Measurements from ENCODE around the gene ERN2.
"Not testable (repeated sequence)": the region's sequence is repeated elsewhere in the genome, so short reads cannot be mapped to it uniquely, and the experiment has no call there.

The ERN2 gene

DNA sequence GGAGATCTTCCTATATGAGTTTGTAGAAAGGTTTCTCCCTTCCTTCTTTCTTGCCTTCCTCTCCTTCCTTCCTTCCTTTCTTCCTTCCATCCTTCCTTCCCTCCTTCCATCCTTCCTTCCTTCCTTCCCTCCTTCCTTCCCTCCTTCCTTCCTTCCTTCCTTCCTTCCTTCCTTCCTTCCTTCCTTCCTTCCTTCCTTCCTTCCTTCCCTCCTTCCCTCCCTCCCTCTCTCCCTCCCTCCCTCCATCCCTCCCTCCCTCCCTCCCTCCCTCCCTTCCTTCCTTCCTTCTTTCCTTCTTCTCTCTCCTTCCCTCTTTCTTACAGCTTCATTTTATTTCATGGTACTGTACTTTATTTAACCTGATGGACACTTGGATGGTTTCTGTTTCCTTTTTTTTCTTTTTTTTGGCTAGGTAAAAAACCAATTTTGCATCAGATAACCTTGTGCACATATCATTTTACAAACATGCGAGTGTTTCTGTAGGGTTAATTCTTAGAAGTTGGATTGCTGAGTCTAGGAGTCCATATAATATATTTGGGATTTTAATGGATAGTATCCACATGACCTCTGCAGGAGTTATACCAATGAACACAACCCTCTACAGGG is 24.5 kb upstream of the ERN2 start:
- H3K79me2 ChIP-seq (ENCODE audit: control insufficient read depth, insufficient read depth, low read length, poor library complexity); H3K9me3 ChIP-seq (ENCODE audit: insufficient read depth, low read depth, low read length); H2BK120ac ChIP-seq (ENCODE audit: insufficient read depth, low read length, poor library complexity); H3K23ac ChIP-seq (ENCODE audit: low read length); H3K79me1 ChIP-seq (ENCODE audit: low read length); H2BK12ac ChIP-seq (ENCODE audit: low read length); H3K27me3 ChIP-seq (ENCODE audit: insufficient read depth, low read length); H3K27ac ChIP-seq (ENCODE audit: low read depth, low read length); H3K4me1 ChIP-seq (ENCODE audit: control insufficient read depth in 1 of 2, insufficient read depth in 2 of 2, low read length in 2 of 2); H2AFZ ChIP-seq (ENCODE audit: insufficient read depth, low read length, poor library complexity); H2AK5ac ChIP-seq (ENCODE audit: low read length); H3K4me3 ChIP-seq (ENCODE audit: low read depth, low read length); H2BK5ac ChIP-seq (ENCODE audit: low read depth, low read length, poor library complexity); H4K91ac ChIP-seq (ENCODE audit: low read depth, low read length); DNase-seq; H3K4ac ChIP-seq (ENCODE audit: low read depth, low read length); H3K36me3 ChIP-seq (ENCODE audit: control insufficient read depth in 1 of 2, insufficient read depth in 2 of 2, low read length in 2 of 2); H4K8ac ChIP-seq (ENCODE audit: low read depth, low read length); H3K18ac ChIP-seq (ENCODE audit: low read length); H4K12ac ChIP-seq (ENCODE audit: low read depth, low read length); H3K9ac ChIP-seq (ENCODE audit: low read length); H3K4me2 ChIP-seq (ENCODE audit: low read length); H3K14ac ChIP-seq (ENCODE audit: low read length): not testable (repeated sequence)
- WGBS (ENCODE audit: extremely low coverage, insufficient coverage, insufficient read length), result no CpG with 5 or more reads among the region's 1 CpG

DNA sequence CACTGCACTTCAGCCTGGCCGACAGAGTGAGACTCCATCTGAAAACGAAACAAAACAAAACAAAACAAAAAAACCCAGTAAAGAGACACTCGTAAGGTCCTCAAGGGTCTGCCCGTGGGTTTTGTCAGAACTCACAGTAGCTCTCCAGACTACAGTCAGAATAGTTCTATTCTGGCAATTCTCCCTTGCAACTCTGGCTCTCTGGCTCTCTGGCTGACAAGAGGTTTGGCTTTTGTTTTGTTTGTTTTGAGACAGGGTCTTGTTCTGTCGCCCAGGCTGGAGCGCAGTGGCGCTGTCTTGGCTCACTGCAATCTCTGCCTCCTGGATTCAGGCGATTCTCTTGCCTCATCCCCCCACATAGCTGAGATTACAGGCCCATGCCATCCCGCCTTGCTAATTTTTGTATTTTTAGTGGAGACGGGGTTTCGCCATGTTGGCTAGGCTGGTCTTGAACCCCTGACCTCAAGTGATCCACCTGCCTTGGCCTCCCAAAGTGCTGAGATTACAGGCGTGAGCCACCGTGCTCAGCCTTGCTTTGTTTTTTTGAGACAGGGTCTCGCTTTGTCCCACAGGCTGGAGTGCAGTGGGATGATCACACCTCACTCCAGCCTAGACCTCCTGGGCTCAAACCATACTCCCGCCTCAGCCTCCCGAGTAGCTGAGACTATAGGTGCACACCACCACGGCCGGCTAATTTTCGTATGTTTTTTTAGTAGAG is 21.3 kb upstream of the ERN2 start:
- Histone ChIP-seq H2BK5ac (ENCODE audit: low read depth, low read length, poor library complexity) (no peak overlapping the region), H3K4me3 (ENCODE audit: low read depth, low read length) (no peak overlapping the region), H3K14ac (ENCODE audit: low read length) (no peak overlapping the region), H3K4me1 (ENCODE audit: control insufficient read depth in 1 of 2, insufficient read depth in 2 of 2, low read length in 2 of 2) (no peaks in the 10 kb centered on the region), H3K27ac (ENCODE audit: low read depth, low read length) (no peak overlapping the region), H3K27me3 (ENCODE audit: insufficient read depth, low read length) (no peaks in the 10 kb centered on the region), H4K8ac (ENCODE audit: low read depth, low read length) (no peak overlapping the region), H3K4ac (ENCODE audit: low read depth, low read length) (no peak overlapping the region), H2AFZ (ENCODE audit: insufficient read depth, low read length, poor library complexity) (no peak overlapping the region), H3K4me2 (ENCODE audit: low read length) (no peak overlapping the region), H3K9ac (ENCODE audit: low read length) (no peak overlapping the region), H2BK12ac (ENCODE audit: low read length) (no peak overlapping the region), H2BK120ac (ENCODE audit: insufficient read depth, low read length, poor library complexity) (no peak overlapping the region), H3K36me3 (ENCODE audit: control insufficient read depth in 1 of 2, insufficient read depth in 2 of 2, low read length in 2 of 2) (no peaks in the 10 kb centered on the region), H3K79me1 (ENCODE audit: low read length) (no peaks in the 10 kb centered on the region), H4K91ac (ENCODE audit: low read depth, low read length) (no peak overlapping the region), H3K23ac (ENCODE audit: low read length) (no peak overlapping the region), H3K9me3 (ENCODE audit: insufficient read depth, low read depth, low read length) (no peaks in the 10 kb centered on the region), H3K79me2 (ENCODE audit: control insufficient read depth, insufficient read depth, low read length, poor library complexity) (no peaks in the 10 kb centered on the region), H2AK5ac (ENCODE audit: low read length) (no peak overlapping the region), H3K18ac (ENCODE audit: low read length) (no peak overlapping the region), H4K12ac (ENCODE audit: low read depth, low read length) (no peak overlapping the region)
- DNase-seq, result no peak
- WGBS (ENCODE audit: extremely low coverage, insufficient coverage, insufficient read length), result no CpG with 5 or more reads among the region's 19 CpGs

GRCh38 chr16:23729503-23730424 is 16.7 kb upstream of the ERN2 start:
- Histone ChIP-seq H2AK5ac (ENCODE audit: low read length) (no peak overlapping the region), H3K4ac (ENCODE audit: low read depth, low read length) (no peak overlapping the region), H3K27ac (ENCODE audit: low read depth, low read length) (no peak overlapping the region), H3K9me3 (ENCODE audit: insufficient read depth, low read depth, low read length) (no peaks in the 10 kb centered on the region), H2BK5ac (ENCODE audit: low read depth, low read length, poor library complexity) (no peak overlapping the region), H2BK120ac (ENCODE audit: insufficient read depth, low read length, poor library complexity) (no peak overlapping the region), H3K18ac (ENCODE audit: low read length) (no peak overlapping the region), H4K91ac (ENCODE audit: low read depth, low read length) (no peak overlapping the region), H3K14ac (ENCODE audit: low read length) (no peak overlapping the region), H3K9ac (ENCODE audit: low read length) (no peak overlapping the region), H3K27me3 (ENCODE audit: insufficient read depth, low read length) (no peaks in the 10 kb centered on the region), H3K23ac (ENCODE audit: low read length) (no peak overlapping the region), H2BK12ac (ENCODE audit: low read length) (no peak overlapping the region), H3K4me3 (ENCODE audit: low read depth, low read length) (no peak overlapping the region), H4K12ac (ENCODE audit: low read depth, low read length) (no peak overlapping the region), H4K8ac (ENCODE audit: low read depth, low read length) (no peak overlapping the region), H3K36me3 (ENCODE audit: control insufficient read depth in 1 of 2, insufficient read depth in 2 of 2, low read length in 2 of 2) (no peaks in the 10 kb centered on the region), H3K4me1 (ENCODE audit: control insufficient read depth in 1 of 2, insufficient read depth in 2 of 2, low read length in 2 of 2) (no peaks in the 10 kb centered on the region), H3K4me2 (ENCODE audit: low read length) (no peak overlapping the region), H3K79me1 (ENCODE audit: low read length) (no peaks in the 10 kb centered on the region), H3K79me2 (ENCODE audit: control insufficient read depth, insufficient read depth, low read length, poor library complexity) (no peaks in the 10 kb centered on the region), H2AFZ (ENCODE audit: insufficient read depth, low read length, poor library complexity) (no peak overlapping the region)
- no CpG with 5 or more reads among the region's 12 CpGs for WGBS (ENCODE audit: extremely low coverage, insufficient coverage, insufficient read length)
- DNase-seq, result peak; percentile 27 to 44

GRCh38 chr16:23728112-23728477 is 15.1 kb upstream of the ERN2 start:
- Histone ChIP-seq H3K23ac (ENCODE audit: low read length) (no peak overlapping the region), H2BK120ac (ENCODE audit: insufficient read depth, low read length, poor library complexity) (no peak overlapping the region), H3K4ac (ENCODE audit: low read depth, low read length) (no peak overlapping the region), H3K9me3 (ENCODE audit: insufficient read depth, low read depth, low read length) (no peaks in the 10 kb centered on the region), H3K4me1 (ENCODE audit: control insufficient read depth in 1 of 2, insufficient read depth in 2 of 2, low read length in 2 of 2) (no peaks in the 10 kb centered on the region), H3K18ac (ENCODE audit: low read length) (no peak overlapping the region), H4K12ac (ENCODE audit: low read depth, low read length) (no peak overlapping the region), H3K27me3 (ENCODE audit: insufficient read depth, low read length) (no peaks in the 10 kb centered on the region), H2BK5ac (ENCODE audit: low read depth, low read length, poor library complexity) (no peak overlapping the region), H3K4me2 (ENCODE audit: low read length) (no peak overlapping the region), H3K4me3 (ENCODE audit: low read depth, low read length) (no peak overlapping the region), H2AK5ac (ENCODE audit: low read length) (no peak overlapping the region), H3K27ac (ENCODE audit: low read depth, low read length) (no peak overlapping the region), H3K14ac (ENCODE audit: low read length) (no peak overlapping the region), H3K79me2 (ENCODE audit: control insufficient read depth, insufficient read depth, low read length, poor library complexity) (no peaks in the 10 kb centered on the region), H2BK12ac (ENCODE audit: low read length) (no peak overlapping the region), H2AFZ (ENCODE audit: insufficient read depth, low read length, poor library complexity) (no peak overlapping the region), H4K8ac (ENCODE audit: low read depth, low read length) (no peak overlapping the region), H4K91ac (ENCODE audit: low read depth, low read length) (no peak overlapping the region), H3K9ac (ENCODE audit: low read length) (no peak overlapping the region), H3K36me3 (ENCODE audit: control insufficient read depth in 1 of 2, insufficient read depth in 2 of 2, low read length in 2 of 2) (no peaks in the 10 kb centered on the region), H3K79me1 (ENCODE audit: low read length) (no peaks in the 10 kb centered on the region)
- DNase-seq, result peak in 1 of 2 donors; percentile 9
- WGBS (ENCODE audit: extremely low coverage, insufficient coverage, insufficient read length), result 100% methylated on average over 1 of the region's 10 CpGs
